Hepatocyte (in vitro differentiated cells): ENCODE results near the gene IPPK.

Experiments used
- EZH2phosphoT487 ChIP-seq: fragments of 200-600 bp; sonication (generic); IDR thresholded peaks from one replicate; pipeline ENCODE4 v1.6.1; 2018; ENCODE audit warnings: antibody characterized with exemption, mild to moderate bottlenecking, low read depth, moderate library complexity; ENCODE audit not compliant: unreplicated experiment, severe bottlenecking
- TF ChIP-seq, protein P1 (sequence below): fragments of 200-600 bp; sonication (generic); IDR thresholded peaks from 2 replicates; pipeline ENCODE4 v1.5.1; 2016; ENCODE audit warnings: antibody characterized with exemption, mild to moderate bottlenecking; ENCODE audit not compliant: poor library complexity

DNA sequence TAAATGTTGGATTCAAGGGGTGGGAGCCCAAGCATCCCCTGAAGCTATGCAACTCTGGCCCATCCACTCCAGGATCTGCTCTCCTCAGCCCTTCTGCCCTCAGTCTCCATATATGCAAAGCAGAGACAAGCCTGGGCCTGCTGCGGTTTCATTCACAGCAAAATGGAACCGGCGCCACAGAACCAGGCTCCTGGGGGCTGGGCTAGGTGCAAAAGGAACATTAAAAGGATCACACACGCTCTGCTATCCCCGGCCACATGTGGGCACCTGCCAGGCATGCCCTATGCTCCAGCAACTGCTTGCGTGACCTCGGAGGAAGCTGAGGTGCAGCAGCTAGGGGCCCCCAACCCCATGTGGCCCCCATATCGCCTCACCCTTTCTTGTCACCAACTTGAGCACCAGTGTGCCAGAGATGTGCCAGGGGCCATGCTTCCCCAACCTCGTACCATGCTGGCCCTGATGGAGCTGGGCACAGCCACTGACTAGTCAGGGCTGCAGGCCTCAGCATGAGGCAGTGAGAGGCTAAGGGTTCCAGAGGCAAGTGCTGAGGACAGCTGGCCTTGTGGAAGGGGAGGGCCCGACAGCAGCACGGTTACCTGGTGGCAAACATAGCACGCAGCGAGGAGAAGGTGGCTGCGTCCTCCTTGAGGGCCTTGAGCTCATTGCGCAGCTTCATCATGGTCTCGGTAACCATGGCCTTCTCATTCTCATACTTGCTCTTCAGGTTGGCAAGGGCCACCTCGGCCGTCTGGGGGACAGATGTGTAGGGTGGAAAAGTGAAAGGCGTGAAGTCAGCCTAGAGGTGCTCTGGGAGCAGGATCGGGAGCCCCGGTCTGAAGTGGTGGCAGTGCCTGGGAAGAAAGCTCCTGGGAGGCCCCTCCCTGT is 47.5 kb upstream of the IPPK start:
- TF ChIP-seq, protein P1, sequence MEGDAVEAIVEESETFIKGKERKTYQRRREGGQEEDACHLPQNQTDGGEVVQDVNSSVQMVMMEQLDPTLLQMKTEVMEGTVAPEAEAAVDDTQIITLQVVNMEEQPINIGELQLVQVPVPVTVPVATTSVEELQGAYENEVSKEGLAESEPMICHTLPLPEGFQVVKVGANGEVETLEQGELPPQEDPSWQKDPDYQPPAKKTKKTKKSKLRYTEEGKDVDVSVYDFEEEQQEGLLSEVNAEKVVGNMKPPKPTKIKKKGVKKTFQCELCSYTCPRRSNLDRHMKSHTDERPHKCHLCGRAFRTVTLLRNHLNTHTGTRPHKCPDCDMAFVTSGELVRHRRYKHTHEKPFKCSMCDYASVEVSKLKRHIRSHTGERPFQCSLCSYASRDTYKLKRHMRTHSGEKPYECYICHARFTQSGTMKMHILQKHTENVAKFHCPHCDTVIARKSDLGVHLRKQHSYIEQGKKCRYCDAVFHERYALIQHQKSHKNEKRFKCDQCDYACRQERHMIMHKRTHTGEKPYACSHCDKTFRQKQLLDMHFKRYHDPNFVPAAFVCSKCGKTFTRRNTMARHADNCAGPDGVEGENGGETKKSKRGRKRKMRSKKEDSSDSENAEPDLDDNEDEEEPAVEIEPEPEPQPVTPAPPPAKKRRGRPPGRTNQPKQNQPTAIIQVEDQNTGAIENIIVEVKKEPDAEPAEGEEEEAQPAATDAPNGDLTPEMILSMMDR = no peak
- no peak for TF ChIP-seq EZH2phosphoT487
